B cell (primary cell): ENCODE data around the gene SMIM1. TPM values are rescaled to one million over a fixed set of nuclear protein-coding genes. Genes with fewer than 3 reads are reported as not detected.

Source experiments
- ATAC-seq: fragments of 200-7000 bp; cut with Tn5 transposase; one replicate; pipeline ENCODE4 v1.10.0; 2021; ENCODE audit warnings: low read depth, mild to moderate bottlenecking, moderate number of reproducible peaks, moderate library complexity
- CTCF ChIA-PET: fragments of 350-600 bp; sonication (Branson Sonifier 250); formaldehyde crosslinking; loops from one replicate; lab custom pipeline; 2021; ENCODE audit warnings: antibody characterized with exemption, inconsistent platforms; lab: Charles Lee
- POLR2A ChIA-PET: fragments of 350-600 bp; sonication (Branson Sonifier 250); formaldehyde crosslinking; loops from one replicate; lab custom pipeline; 2021; ENCODE audit warnings: antibody characterized with exemption; lab: Charles Lee
- DNase-seq: peaks from one replicate; pipeline ENCODE4 v3.0.0; 2013
- H2AFZ ChIP-seq: 2 replicates; pipeline ENCODE4 v1.6.1; 2012; ENCODE audit warnings: mild to moderate bottlenecking, low read depth, low read length; ENCODE audit not compliant: insufficient read depth, poor library complexity, severe bottlenecking
- H3K27ac ChIP-seq, 2 donors: 1 replicate in 1 of 2; 2 replicates in 1 of 2; pipeline ENCODE4 v1.5.1; 2012 to 2013; ENCODE audit warnings: low read length in 2 of 2, mild to moderate bottlenecking in 2 of 2, moderate library complexity in 1 of 2
- H3K27me3 ChIP-seq, 4 experiments: fragments of 200-600 bp in 1 of 4; sonication (generic) in 1 of 4; replicated peaks in 1 of 4; 1 replicate in 2 of 4; 2 replicates in 2 of 4; pipeline versions ENCODE4 v1.6.1 to v1.7.0; 2013 to 2016; ENCODE audit warnings: low read length in 3 of 4, mild to moderate bottlenecking in 2 of 4, mixed read lengths in 1 of 4, moderate library complexity in 1 of 4; ENCODE audit not compliant: insufficient read depth in 4 of 4, control insufficient read depth in 3 of 4; ENCODE audit errors: control extremely low read depth in 1 of 4
- H3K36me3 ChIP-seq, 2 experiments: replicated peaks in 1 of 2; 1 replicate in 1 of 2; 2 replicates in 1 of 2; pipeline versions ENCODE4 v1.6.1 to v1.7.1; 2013; ENCODE audit warnings: low read length in 1 of 2; ENCODE audit not compliant: insufficient read depth in 2 of 2, control insufficient read depth in 1 of 2; ENCODE audit errors: control extremely low read depth in 1 of 2, extremely low read depth in 1 of 2
- H3K4me1 ChIP-seq, 2 donors: fragments of 200-600 bp in 1 of 2; sonication (generic) in 1 of 2; 1 replicate in 1 of 2; 2 replicates in 1 of 2; pipeline versions ENCODE4 v1.5.1 to v1.6.1; 2013 to 2017; ENCODE audit warnings: low read length in 2 of 2; ENCODE audit not compliant: control insufficient read depth in 2 of 2, insufficient read depth in 2 of 2
- H3K4me2 ChIP-seq: replicated peaks from 2 replicates; pipeline ENCODE3; 2012; ENCODE audit warnings: mild to moderate bottlenecking, low read depth, low read length; ENCODE audit not compliant: poor library complexity, severe bottlenecking
- H3K4me3 ChIP-seq, 5 experiments: fragments of 200-600 bp in 1 of 5; sonication (generic) in 1 of 5; 1 replicate in 3 of 5; 2 replicates in 2 of 5; pipeline versions ENCODE4 v1.5.1 to v1.7.0; 2011 to 2016; ENCODE audit warnings: low read length in 4 of 5, mild to moderate bottlenecking in 4 of 5, low read depth in 2 of 5, control low read depth in 1 of 5, moderate library complexity in 1 of 5; ENCODE audit not compliant: insufficient read depth in 1 of 5; ENCODE audit errors: control extremely low read depth in 1 of 5, extremely low read depth in 1 of 5
- H3K79me2 ChIP-seq: fragments of 200-600 bp; sonication (generic); one replicate; pipeline ENCODE4 v1.6.0; 2016; ENCODE audit warnings: low read length; ENCODE audit not compliant: control insufficient read depth, insufficient read depth
- H3K9ac ChIP-seq: fragments of 200-600 bp; sonication (generic); 2 replicates; pipeline ENCODE4 v1.6.1; 2017; ENCODE audit warnings: mild to moderate bottlenecking, low read length, moderate library complexity
- H3K9me3 ChIP-seq, 3 donors: one replicate each; pipeline versions ENCODE4 v1.6.1 to v1.7.1; 2013; ENCODE audit warnings: low read length in 2 of 3; ENCODE audit not compliant: control insufficient read depth in 2 of 3, insufficient read depth in 1 of 3; ENCODE audit errors: control extremely low read depth in 1 of 3
- H4K20me1 ChIP-seq: 2 replicates; pipeline ENCODE4 v1.6.0; 2012; ENCODE audit warnings: mild to moderate bottlenecking, low read length; ENCODE audit not compliant: insufficient read depth, control insufficient read depth, poor library complexity, severe bottlenecking
- H3K27ac Mint-ChIP-seq: one replicate; pipeline ENCODE4 v1.8.0; 2021; ENCODE audit warnings: mixed read lengths
- H3K27me3 Mint-ChIP-seq: one replicate; pipeline ENCODE4 v1.8.0; 2021; ENCODE audit warnings: mixed read lengths
- H3K4me1 Mint-ChIP-seq: one replicate; pipeline ENCODE4 v1.8.0; 2021; ENCODE audit warnings: mixed read lengths
- H3K4me3 Mint-ChIP-seq: one replicate; pipeline ENCODE4 v1.8.0; 2021; ENCODE audit warnings: mixed read lengths
- H3K9me3 Mint-ChIP-seq: one replicate; pipeline ENCODE4 v1.8.0; 2022; ENCODE audit warnings: mixed read lengths; ENCODE audit not compliant: insufficient read depth
- CTCF ChIP-seq: fragments of 200-600 bp; IDR thresholded peaks from one replicate; pipeline ENCODE4 v1.8.0; 2022; ENCODE audit warnings: antibody characterized with exemption, mild to moderate bottlenecking
- EZH2 ChIP-seq: IDR thresholded peaks from 2 replicates; pipeline ENCODE4 v1.6.1; 2012; ENCODE audit warnings: borderline replicate concordance, low read depth, mild to moderate bottlenecking, moderate library complexity, low read length; ENCODE audit not compliant: insufficient read depth, poor library complexity, severe bottlenecking
- WGBS: methylation state at CpG from one replicate; pipeline ENCODE4 v1.1.5; 2013; ENCODE audit warnings: missing lambda C conversion rate; ENCODE audit not compliant: insufficient coverage; 5-methylcytosine and 5-hydroxymethylcytosine counted together
- intact Hi-C: fragments of 100-400 bp; cut with micrococcal nuclease; formaldehyde crosslinking; loops from one replicate; pipeline ENCODE4 v1.10.0; 2022
- polyA plus RNA-seq: library from polyadenylated mRNA; depleted of rRNA; stranded (reverse); fragments of >200 nt; gene quantifications from 2 replicates; pipeline ENCODE4 v1.2.3, GENCODE V29; 2012
- total RNA-seq, 2 donors: library from RNA; stranded (reverse); fragments of 120-200 nt in 1 of 2; gene quantifications; 1 replicate in 1 of 2; 2 replicates in 1 of 2; pipeline versions ENCODE4 v1.2.3 to v1.2.4, GENCODE V29; 2013 to 2022

Gene SMIM1
- total and polyA plus RNA-seq, 2 donors (not counting 1 experiment from before 2014, with no cell fraction given) = 2.6 to 9.0 TPM

- Mint-ChIP-seq H3K4me1 (peaks cover 27% of the 10 kb centered on the region), H3K27ac (no peak overlapping the region), H3K9me3 (no peaks in the 10 kb centered on the region), H3K27me3 (no peaks in the 10 kb centered on the region), H3K4me3 (no peak overlapping the region)
- H3K27me3 ChIP-seq = no peaks in the 10 kb centered on the region
- DNase-seq (no peak), ATAC-seq (no peak)
- H3K9me3 ChIP-seq = no peaks in the 10 kb centered on the region
- peaks cover 9 to 18% of the 10 kb centered on the region in 2 donors for H3K4me1 ChIP-seq
- WGBS = 98% methylated on average over 10 of the region's 12 CpGs
- no peaks in the 10 kb centered on the region for H4K20me1 ChIP-seq
- H3K4me3 ChIP-seq = no peak overlapping the region
- ChIA-PET CTCF (no interaction called here), POLR2A (interaction anchor here (0.6 kb wide), 1 partner anchor 78 kb away, joined by 3 read pairs; no protein-coding TSS in a partner anchor)
- TF ChIP-seq EZH2 (no peak), CTCF (no peak)
- intact Hi-C loops = no loop called here
- H3K27ac ChIP-seq = no peak overlapping the region
- no peaks in the 10 kb centered on the region for H3K79me2 ChIP-seq
- H3K4me2 ChIP-seq = no peak overlapping the region
- peaks cover 0 to 18% of the 10 kb centered on the region in 2 experiments for H3K36me3 ChIP-seq
- H2AFZ ChIP-seq = no peak overlapping the region
- no peak overlapping the region for H3K9ac ChIP-seq
Measured at GRCh38 chr1:3743826-3744225, 28.7 kb upstream of the SMIM1 start.

GRCh38 chr1:3744646-3745045 lies 27.9 kb upstream of the SMIM1 start:
- Histone ChIP-seq H3K4me2 (no peak overlapping the region), H3K4me3 (no peak overlapping the region), H3K79me2 (no peaks in the 10 kb centered on the region), H4K20me1 (no peaks in the 10 kb centered on the region), H3K9ac (no peak overlapping the region), H3K27ac (no peak overlapping the region), H3K4me1 (peaks cover 9 to 18% of the 10 kb centered on the region in 2 donors), H2AFZ (no peak overlapping the region), H3K27me3 (no peaks in the 10 kb centered on the region), H3K36me3 (peaks cover 0 to 12% of the 10 kb centered on the region in 2 experiments), H3K9me3 (no peaks in the 10 kb centered on the region)
- POLR2A ChIA-PET = no interaction called here
- DNase-seq (no peak), ATAC-seq (no peak)
- 95% methylated on average over 10 of the region's 10 CpGs for WGBS
- no peaks in the 10 kb centered on the region for H3K27me3 Mint-ChIP-seq
- no peak for TF ChIP-seq CTCF
- TF ChIP-seq EZH2 = no peak
- H3K27ac Mint-ChIP-seq = no peak overlapping the region
- H3K4me3 Mint-ChIP-seq = no peak overlapping the region
- H3K4me1 Mint-ChIP-seq = peaks cover 27% of the 10 kb centered on the region
- intact Hi-C loops = no loop called here
- no peaks in the 10 kb centered on the region for H3K9me3 Mint-ChIP-seq
- CTCF ChIA-PET = interaction anchor here (1.1 kb wide), 1 partner anchor 57 kb away, joined by 4 read pairs; no protein-coding TSS in a partner anchor
